HuH-7 (cell line): ENCODE data around the gene BZW2.
"Not testable (repeated sequence)": the region's sequence is repeated elsewhere in the genome, so short reads cannot be mapped to it uniquely, and the experiment has no call there.

Source experiments
- DNase-seq: peaks from one replicate; pipeline ENCODE4 v3.0.0; 2011; ENCODE audit warnings: low spot score

BZW2 gene

GRCh38 chr7:16644636-16645592, 1.1 kb upstream of the BZW2 start:
- DNase-seq = peak; percentile 69

GRCh38 chr7:16646472-16647072, 591 bp downstream of the BZW2 start:
- DNase-seq = no peak

GRCh38 chr7:16647435-16647960, 1.5 kb downstream of the BZW2 start:
- no peak for DNase-seq

- no peak for DNase-seq
Measured at GRCh38 chr7:16648551-16648950, 2.6 kb downstream of the BZW2 start.

- no peak for DNase-seq
Measured at GRCh38 chr7:16649196-16649595, 3.2 kb downstream of the BZW2 start.

- DNase-seq = no peak
Measured at GRCh38 chr7:16650266-16650665, 4.3 kb downstream of the BZW2 start.

GRCh38 chr7:16651396-16652239, 5.6 kb downstream of the BZW2 start:
- DNase-seq = no peak

GRCh38 chr7:16652240-16652583, 6.2 kb downstream of the BZW2 start:
- no peak for DNase-seq

GRCh38 chr7:16652888-16653287, 6.9 kb downstream of the BZW2 start:
- DNase-seq = no peak

- DNase-seq = no peak
Measured at GRCh38 chr7:16655394-16655793, 9.4 kb downstream of the BZW2 start.

- no peak for DNase-seq
Measured at GRCh38 chr7:16656141-16656540, 10.2 kb downstream of the BZW2 start.

- DNase-seq = no peak
Measured at GRCh38 chr7:16657656-16658279, 11.8 kb downstream of the BZW2 start.

GRCh38 chr7:16659854-16660497, 14.0 kb downstream of the BZW2 start:
- not testable (repeated sequence) for DNase-seq

- DNase-seq = no peak
Measured at GRCh38 chr7:16660702-16661464, 14.9 kb downstream of the BZW2 start.

GRCh38 chr7:16661924-16662323, 15.9 kb downstream of the BZW2 start:
- no peak for DNase-seq

GRCh38 chr7:16667355-16667754, 21.4 kb downstream of the BZW2 start:
- no peak for DNase-seq

- DNase-seq = peak; percentile 59
Measured at GRCh38 chr7:16668049-16668858, 22.3 kb downstream of the BZW2 start.

GRCh38 chr7:16668978-16669377, 23.0 kb downstream of the BZW2 start:
- no peak for DNase-seq

GRCh38 chr7:16669581-16669980, 23.6 kb downstream of the BZW2 start:
- DNase-seq = no peak

GRCh38 chr7:16670021-16670420, 24.0 kb downstream of the BZW2 start:
- no peak for DNase-seq
